Umbilical cord (tissue), 2 donors: ENCODE results near the gene TAS2R31. TPM values are rescaled to one million over a fixed set of nuclear protein-coding genes. Genes with fewer than 3 reads are reported as not detected.
"Not testable (repeated sequence)": the region's sequence is repeated elsewhere in the genome, so short reads cannot be mapped to it uniquely, and the experiment has no call there.

Experiments
- DNase-seq: peaks from one replicate; pipeline ENCODE4 v3.0.0-alpha.2; 2015; ENCODE audit warnings: low spot score
- total RNA-seq: library from RNA; depleted of rRNA; stranded (reverse); fragments of >200 nt; gene quantifications from one replicate; pipeline ENCODE4 v1.2.3, GENCODE V29; 2014; ENCODE audit warnings: low replicate concordance; ENCODE audit not compliant: insufficient read depth

Gene TAS2R31, protein sequence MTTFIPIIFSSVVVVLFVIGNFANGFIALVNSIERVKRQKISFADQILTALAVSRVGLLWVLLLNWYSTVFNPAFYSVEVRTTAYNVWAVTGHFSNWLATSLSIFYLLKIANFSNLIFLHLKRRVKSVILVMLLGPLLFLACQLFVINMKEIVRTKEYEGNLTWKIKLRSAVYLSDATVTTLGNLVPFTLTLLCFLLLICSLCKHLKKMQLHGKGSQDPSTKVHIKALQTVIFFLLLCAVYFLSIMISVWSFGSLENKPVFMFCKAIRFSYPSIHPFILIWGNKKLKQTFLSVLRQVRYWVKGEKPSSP
- total RNA-seq, result 32.5 TPM

DNA sequence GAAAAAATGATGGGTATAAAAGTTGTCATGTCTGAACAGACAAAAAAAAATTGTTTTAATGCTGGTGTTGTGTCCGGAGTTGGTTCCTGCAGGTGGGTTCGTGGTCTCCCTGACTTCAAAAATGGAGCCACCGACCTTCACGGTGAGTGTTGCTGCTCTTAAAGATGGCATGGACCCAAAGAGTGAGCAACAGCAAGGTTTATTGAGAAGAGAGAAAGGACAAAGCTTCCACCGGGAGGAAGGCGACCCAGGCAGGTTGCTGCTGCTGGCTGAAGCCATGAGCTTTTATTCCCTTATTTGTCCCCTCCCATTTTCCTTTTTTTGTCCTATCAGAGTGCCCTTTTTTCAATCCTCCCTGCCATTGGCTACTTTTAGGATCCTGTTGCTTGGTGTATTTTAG, at the start of gene TAS2R31:
TSS of gene TAS2R31 (minus strand) at position 101 of the 400 bp plus-strand sequence. CDS start at position 29, 72 bp downstream.
- DNase-seq, result no peak

DNA sequence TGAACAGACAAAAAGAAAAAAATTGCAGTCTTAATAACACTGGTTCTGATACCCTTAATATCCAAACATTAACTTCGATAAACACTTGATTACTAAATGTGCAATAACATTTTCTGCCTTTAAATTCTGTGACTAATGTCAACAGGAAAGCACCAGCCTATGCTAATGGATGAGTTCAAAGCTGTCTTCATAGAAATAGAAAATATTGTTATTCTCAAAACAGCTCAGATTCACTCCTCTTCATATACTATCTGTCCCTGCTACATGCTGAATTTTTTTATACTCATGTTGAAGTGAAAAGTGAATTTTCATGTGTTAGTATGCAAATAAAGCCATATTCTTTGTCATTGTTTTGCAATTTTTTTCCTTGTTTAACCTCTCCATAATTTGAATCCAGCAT, 47.0 kb upstream of the TAS2R31 start:
- DNase-seq, result no peak

DNA sequence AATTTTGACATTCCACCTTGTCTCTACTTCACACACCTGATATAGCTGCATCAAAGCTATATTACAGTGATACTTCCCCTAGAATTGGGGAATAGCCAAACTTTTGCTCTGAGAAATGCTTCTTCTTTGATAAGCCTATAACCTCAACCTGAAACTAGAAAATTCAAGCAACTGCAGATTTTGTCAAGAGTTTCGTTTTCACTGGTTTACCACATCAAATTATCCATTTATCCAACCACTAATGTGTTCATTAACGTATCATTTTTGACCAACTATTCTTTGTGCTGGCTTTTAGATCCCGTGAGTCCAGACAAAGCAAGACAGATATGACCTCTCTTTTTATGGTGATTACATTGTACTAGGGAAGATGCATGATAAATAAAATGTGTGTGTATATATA, 44.4 kb upstream of the TAS2R31 start:
- no peak for DNase-seq

DNA sequence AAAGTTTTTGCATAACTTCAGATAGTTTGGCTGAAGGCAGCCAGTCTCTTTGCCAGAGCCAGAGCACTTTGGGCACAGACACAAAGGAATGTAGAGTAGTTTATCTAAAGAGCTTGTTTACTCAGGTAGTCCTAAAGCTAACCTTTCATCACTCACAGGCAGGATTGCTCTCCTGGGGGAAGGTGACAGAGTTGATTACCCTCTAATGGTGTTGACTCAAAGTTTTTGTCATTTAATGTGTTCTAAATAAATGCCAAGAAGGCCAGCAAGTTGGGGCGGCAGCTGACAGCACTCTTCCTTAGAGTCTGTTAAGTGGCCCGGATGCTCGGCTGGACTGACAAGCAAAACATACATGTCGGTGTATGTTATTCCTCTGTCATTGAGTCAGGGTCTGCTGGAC, 40.2 kb upstream of the TAS2R31 start:
- no peak for DNase-seq

DNA sequence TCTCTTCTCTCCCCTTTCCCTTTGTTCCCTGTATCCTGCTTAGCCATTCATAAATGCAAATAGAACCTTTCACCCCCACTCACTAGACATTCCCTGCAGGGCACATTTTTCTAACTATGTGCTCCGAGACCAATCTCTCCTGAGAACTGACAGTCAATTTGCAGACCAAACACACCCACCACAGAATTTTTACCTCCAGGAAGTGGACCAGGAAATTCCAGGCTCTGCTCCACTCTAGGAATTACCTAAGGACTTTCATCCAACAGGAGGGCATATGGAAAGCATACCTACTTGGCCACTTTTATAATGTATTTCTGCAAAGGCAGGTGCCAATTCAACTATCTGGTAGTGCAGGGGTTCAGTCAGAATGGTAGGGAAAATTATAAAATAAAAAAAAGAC, 39.8 kb upstream of the TAS2R31 start:
- DNase-seq, result no peak

DNA sequence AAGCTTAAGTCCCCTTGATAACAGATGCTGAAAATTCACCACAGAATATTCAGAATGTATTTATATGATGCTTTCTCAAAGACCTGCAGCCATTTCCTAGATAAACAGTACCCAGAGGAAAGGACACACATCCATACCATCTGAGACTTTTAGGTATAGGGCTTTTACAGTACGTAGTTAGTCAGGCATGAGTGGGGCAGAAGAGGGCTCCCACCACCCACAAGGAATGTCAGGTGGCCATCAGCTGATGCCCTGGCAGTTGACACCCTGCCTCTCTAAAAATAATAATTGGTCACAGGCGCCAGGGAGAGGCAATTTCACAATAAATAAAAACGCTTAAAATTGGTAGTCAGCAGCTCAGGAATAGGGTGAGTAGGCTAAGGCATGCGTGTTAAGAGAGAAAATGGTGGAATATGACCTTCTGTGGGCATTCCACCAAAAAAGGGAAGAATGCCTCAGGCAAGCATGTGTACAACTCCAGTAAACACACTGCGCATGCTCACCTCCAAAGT, 38.7 kb upstream of the TAS2R31 start:
- no peak for DNase-seq

DNA sequence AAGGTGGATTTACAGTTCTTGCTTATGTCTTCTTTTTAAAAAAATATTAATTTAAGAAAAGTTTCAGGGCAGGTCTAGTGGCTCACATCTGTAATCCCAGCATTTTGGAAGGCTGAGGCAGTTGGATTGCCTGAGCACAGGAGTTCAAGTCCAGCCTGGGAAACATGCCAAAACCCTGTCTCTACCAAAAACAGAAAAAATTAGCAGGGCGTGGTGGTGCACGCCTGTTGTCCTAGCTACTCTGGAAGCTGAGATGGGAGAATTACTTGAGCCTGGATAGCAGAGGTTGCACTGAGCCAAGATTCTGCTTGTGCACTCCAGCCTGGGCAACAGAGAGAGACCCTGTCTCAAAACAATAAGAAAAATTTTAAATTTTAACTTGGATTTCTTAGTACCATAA, 36.3 kb upstream of the TAS2R31 start:
- DNase-seq, result no peak

DNA sequence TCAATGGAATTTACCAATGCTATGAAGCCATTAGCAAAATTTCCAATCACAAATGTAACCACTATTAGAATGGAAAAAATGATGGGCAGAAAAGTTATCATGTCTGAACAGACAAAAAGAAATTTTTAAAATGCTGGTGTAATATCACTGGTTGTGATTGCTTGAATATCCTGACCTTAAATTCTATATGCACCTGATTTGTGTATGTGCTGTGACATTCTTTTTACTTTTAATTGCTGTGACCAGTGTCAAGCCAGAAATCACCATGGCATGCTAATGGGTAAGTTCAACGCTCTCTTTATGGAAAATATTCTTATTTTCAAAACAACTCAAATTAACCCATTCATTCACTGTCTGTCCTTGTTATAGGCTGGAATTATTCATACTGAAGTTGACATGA, 31.0 kb upstream of the TAS2R31 start, which contains the start of gene TAS2R46:
TSS of gene TAS2R46 (minus strand) at position 101 of the 400 bp plus-strand sequence. CDS start at position 101, 0 bp downstream.
- not testable (repeated sequence) for DNase-seq

DNA sequence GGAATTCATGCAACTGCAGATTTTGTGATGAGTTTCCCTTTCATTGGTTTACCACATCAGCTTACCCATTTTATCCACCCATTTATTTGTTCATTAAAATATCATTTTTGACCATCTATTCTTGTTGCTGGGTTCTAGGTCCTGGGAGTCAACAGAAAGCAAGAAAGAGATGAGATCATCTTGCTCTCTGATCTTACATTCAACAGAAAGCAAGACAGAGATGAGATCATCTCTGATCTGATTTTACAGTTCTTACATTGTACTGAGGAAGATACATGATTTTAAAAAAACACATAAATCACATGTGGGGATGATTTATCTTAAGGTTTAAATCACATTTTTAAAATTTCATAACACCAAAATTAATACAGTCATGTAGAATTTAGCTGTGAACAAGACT, 28.6 kb upstream of the TAS2R31 start:
- DNase-seq, result no peak

DNA sequence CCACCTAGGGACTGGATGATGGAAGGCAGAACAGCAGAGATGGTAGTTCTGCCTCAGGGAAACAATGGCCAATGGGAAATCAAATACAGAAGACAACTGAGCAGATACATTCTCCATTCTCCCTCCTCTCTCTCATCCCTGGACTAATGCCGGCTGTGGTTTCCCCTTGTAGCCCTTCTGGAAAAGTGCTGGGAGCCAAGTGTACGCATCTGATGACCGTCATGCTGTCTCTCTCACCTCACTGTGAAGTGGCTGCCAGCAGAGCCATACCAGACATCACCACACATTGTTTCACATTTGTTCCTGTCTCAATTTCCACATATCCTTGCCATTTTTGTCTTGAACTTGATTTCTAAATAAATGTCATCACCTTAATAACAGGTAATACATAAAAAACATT, 27.8 kb upstream of the TAS2R31 start:
- no peak for DNase-seq

DNA sequence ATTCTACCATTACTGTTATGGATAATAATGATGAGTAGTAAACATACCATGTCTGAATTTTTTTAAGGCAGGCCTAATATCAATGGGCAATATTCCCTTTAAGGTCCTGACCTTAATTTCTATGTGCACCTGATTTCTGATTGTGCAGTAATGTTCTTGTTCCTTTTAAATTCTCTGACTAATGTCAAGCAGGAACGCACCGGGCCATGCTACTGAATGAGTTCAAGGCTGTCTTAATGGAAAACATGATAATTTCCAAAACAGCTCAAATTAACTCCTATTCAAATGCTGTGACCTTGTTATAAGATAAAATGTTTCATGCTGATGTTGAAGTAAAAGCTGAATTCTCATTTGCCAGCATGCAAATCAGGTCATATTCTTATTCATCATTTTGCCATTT, 24.1 kb upstream of the TAS2R31 start:
- DNase-seq, result no peak

DNA sequence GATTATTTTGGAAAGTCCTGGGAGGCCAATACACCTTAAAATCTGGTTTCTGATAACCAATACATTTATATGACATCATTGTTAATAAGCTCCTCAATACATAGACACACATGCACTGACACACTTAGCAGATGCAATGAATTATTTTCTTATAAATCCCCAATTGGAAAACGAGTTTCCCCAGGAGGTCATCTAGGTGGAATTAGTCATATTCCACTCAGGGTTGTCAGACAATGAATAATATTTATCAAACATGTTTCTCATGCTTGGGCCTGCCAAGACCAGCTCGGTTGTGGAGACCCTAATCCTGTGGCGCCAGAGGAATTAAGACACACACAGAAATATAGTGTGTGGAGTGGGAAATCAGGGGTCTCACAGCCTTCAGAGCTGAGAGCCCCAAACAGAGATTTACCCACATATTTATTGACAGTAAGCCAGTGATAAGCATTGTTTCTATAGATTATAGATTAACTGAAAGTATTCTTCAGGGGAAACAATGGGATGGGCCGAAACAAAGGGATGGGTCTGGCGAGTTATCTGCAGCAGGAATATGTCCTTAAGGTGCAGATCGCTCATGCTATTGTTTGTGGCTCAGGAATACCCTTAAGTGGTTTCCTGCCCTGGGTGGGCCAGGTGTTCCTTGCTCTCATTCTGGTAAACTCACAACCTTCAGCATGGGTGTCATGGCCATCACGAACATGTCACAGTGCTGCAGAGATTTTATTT, 18.8 kb upstream of the TAS2R31 start:
- DNase-seq, result not testable (repeated sequence)

DNA sequence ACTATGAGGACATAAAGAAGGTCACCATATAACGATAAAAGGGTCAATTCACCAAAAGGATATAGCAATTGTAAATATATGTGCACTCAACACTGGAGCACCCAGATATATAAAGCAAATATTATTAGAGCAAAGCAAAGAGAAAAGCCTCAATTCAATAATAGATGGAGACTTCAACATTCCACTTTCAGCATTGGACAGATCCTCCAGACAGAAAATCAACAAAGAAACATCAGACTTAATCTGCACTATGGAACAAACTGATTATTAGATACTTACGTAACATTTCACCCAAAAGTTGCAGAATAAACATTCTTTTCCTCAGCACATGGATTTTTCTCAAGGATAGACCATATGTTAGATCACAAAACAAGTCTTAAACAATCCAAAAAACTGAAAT, 10.2 kb upstream of the TAS2R31 start:
- DNase-seq, result not testable (repeated sequence)

DNA sequence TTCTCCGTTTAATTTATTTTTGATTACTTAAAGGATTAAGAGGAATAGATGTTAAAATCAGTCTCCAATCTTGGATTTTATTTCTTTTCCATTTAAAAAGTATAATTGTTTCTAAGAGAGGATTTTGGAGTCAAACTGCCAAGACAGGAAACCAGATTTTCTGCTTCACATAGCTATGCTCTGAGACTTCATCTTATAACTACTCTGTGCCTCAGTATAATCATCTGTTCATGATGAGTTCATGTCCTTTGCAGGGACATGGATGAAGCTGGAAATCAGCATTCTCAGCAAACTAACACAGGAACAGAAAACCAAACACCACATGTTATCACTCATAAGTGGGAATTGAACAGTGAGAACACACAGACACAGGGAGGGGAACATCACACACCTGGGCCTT, 9.0 kb upstream of the TAS2R31 start:
- no peak for DNase-seq

DNA sequence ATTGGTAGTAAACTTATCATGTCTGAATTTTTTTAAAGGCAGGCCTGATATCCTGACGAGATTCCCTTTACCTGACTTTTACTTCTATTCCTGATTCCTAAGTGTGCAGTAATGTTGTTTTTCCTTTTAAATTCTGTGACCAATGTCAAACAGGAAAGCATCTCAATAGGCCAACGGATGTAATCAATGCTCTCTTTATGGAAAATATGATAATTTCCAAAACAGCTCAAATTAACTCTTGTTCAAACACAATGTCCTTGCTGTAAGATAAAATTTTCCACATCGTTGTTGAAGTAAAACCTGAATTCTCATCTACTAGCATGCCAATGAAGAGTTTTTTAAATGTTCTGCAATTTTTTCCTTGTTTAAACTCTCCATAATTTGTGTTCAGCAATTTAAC, 8.0 kb upstream of the TAS2R31 start:
- no peak for DNase-seq

DNA sequence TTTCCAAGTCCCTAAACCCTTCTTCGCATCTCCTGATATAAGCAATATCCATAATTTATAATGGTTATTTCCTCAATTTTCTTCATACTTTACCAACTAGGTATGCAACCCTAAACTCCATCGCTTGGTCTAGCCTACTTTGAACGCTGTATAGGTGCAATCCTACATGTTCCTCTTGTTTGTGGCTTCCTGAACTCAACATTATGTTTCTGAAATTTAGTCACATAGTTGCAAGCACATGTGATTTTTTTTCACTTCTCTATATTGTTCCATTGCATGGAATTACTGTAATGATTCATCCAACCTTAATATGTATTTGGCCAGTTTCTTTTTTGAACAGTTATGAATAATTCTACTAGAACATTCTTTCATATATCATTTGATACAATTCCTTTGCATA, 2.8 kb upstream of the TAS2R31 start:
- DNase-seq, result not testable (repeated sequence)

DNA sequence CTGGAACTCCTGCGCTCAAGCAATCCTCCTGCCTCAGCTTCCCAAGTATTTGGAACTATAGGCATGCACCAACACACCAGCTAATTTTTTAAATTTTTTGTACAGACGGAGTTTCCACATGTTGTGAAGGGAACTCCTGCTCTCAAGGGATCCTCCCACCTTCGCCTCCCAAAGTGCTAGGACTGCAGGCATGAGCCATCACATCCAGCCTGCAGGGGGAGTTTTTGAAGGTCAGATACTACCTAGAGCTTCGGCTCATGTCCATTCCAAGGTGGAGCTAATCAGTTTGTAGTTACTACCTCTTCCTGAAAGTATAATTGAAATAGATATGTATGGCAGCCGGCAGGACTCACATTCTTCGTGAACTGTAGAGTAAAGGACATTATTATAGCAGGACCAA, 5.1 kb downstream of the TAS2R31 start:
- no peak for DNase-seq

DNA sequence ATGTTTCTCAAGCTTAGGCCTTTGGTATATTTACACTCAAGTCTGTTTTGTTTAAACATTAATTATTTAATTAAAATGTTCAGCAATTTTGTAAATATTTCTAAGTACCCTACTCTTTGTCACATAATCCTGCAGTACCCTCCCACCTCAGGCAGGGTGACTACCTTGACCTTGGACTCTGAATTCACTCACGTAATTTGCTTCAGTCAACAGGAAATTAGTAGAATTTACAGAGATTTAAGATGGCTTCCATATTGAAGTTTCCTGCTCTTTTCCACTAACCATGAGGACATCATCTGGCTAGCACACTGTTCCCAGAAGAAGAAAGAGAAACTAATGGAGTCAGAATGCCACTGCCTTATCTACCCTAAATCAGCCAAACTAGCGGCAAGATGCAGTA, 7.8 kb downstream of the TAS2R31 start:
- no peak for DNase-seq

DNA sequence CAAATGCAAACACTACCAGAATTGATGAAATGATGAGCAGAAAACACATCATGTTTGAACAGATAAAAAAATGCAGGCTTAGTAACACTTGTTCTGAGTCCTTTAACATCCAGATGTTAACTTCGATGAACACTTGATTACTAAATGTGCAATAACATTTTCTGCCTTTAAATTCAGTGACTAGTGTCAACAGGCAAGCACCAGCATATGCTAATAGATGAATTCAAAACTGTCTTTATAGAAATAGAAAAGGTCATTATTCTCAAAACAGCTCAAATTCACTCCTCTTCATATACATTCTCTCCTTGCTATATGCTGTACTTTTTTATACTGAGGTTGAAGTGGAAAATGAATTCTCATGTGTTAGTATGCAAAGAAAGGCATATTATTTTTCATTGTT, 8.7 kb downstream of the TAS2R31 start, which contains the start of gene TAS2R19:
TSS of gene TAS2R19 (minus strand) at position 101 of the 400 bp plus-strand sequence. CDS start at position 52, 49 bp downstream.
- no peak for DNase-seq

DNA sequence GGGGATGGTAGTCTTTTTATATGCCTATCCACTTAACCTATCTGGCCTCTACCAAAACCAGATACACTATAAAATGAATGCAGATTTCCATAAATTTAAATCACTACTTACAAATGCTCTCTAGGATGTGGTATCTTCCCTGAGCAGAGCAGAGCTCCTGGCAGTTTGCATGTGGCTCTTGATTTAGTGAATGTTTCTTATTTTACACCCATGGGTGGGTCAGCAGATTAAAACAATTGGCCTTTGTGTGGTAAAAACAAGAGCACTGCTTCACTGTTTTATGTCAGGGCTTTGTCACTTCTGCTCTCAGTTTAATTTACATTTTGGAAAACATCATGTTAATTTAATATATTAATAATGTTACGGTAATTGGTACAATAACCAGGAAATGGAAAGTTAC, 14.3 kb downstream of the TAS2R31 start:
- DNase-seq, result no peak

DNA sequence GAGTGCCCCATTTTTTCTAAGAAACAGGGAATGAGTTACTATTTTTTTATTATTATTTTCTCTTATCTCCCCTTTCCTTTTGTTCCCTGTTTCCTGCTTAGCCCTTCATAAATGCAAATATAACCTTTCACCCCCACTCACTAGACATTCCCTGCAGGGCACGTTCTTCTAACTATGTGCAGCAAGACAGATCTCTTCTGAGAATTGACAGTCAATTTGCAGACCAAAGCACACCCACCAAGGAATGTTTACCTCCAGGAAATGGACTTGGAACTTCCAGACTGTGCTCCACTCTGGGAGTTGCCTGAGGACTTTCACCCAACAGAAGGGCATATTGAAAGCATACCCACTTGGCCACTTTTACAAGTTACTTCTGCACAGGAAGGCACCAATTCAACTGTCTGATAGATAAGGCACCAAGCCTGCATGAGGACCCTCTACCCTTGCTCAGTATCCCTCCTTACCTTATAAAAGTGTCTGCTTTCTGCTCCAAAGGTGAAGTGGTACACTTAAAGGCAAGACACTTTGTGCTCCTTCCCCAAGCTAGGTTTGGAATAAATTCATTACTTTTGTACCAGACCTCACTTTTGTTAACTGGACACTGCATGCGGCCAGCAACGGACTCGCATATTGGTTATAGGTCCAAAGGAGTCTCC, 15.3 kb downstream of the TAS2R31 start:
- no peak for DNase-seq

DNA sequence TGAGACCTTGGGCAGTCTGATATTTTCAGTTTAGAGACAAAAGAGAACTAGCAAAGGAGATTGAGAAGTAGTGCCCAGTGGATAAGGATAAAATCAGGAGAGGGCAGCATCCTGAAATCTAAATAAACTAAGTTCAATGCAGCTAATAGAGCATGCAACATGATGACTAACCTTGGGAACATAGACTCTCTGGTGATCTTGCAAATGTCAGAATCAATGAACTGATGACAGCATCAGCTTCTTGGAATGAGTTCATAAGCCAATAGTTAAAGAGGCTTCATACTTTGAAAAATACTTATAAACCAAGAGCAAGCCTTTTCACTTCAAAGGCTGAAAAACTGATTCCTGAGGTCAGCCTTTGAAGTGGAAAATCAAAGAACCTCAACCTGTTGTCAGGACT, 17.0 kb downstream of the TAS2R31 start:
- DNase-seq, result no peak
